GM12873 (cell line): ENCODE results near the gene GALR2.

Source experiments
- TF ChIP-seq, protein P1 (sequence below): IDR thresholded peaks from 2 replicates; pipeline ENCODE4 v1.5.1; 2012; ENCODE audit warnings: low read depth, mild to moderate bottlenecking, moderate library complexity, low read length, control low read depth; ENCODE audit not compliant: insufficient read depth; ENCODE audit errors: missing control alignments

The GALR2 gene, protein sequence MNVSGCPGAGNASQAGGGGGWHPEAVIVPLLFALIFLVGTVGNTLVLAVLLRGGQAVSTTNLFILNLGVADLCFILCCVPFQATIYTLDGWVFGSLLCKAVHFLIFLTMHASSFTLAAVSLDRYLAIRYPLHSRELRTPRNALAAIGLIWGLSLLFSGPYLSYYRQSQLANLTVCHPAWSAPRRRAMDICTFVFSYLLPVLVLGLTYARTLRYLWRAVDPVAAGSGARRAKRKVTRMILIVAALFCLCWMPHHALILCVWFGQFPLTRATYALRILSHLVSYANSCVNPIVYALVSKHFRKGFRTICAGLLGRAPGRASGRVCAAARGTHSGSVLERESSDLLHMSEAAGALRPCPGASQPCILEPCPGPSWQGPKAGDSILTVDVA

DNA sequence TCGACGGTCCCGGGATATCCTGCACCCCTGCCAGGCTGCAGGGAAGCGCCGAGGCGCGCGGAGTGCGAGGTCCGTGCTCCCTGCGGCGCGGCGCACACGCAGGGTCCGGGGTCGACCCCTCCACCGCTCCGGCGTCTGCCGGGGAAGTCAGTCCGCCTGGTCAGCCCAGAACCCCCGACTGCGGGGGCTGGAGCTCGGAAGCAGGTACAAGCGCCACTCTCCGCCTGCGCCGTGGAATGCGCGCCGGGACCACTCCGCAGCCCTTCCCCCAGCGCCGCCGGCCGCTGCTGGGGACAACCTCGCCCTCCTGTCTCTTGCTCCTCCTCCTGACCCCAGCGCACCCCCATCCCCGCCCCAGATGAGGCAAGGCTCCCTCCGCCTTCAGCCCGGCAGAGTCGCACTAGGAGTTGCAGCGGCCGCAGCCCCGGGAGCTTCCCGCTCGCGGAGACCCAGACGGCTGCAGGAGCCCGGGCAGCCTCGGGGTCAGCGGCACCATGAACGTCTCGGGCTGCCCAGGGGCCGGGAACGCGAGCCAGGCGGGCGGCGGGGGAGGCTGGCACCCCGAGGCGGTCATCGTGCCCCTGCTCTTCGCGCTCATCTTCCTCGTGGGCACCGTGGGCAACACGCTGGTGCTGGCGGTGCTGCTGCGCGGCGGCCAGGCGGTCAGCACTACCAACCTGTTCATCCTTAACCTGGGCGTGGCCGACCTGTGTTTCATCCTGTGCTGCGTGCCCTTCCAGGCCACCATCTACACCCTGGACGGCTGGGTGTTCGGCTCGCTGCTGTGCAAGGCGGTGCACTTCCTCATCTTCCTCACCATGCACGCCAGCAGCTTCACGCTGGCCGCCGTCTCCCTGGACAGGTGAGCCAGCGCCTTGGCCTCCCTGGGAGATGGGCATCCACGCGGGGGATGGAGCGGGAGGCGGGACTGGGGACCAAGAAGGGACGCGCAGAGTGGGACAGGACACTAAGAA is at the start of gene GALR2:
Gene GALR2, plus strand, starts transcription at position 392 of the 974 bp plus-strand sequence. Its CDS starts 103 bp downstream, at position 495.
- TF ChIP-seq, protein P1, sequence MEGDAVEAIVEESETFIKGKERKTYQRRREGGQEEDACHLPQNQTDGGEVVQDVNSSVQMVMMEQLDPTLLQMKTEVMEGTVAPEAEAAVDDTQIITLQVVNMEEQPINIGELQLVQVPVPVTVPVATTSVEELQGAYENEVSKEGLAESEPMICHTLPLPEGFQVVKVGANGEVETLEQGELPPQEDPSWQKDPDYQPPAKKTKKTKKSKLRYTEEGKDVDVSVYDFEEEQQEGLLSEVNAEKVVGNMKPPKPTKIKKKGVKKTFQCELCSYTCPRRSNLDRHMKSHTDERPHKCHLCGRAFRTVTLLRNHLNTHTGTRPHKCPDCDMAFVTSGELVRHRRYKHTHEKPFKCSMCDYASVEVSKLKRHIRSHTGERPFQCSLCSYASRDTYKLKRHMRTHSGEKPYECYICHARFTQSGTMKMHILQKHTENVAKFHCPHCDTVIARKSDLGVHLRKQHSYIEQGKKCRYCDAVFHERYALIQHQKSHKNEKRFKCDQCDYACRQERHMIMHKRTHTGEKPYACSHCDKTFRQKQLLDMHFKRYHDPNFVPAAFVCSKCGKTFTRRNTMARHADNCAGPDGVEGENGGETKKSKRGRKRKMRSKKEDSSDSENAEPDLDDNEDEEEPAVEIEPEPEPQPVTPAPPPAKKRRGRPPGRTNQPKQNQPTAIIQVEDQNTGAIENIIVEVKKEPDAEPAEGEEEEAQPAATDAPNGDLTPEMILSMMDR: no peak

DNA sequence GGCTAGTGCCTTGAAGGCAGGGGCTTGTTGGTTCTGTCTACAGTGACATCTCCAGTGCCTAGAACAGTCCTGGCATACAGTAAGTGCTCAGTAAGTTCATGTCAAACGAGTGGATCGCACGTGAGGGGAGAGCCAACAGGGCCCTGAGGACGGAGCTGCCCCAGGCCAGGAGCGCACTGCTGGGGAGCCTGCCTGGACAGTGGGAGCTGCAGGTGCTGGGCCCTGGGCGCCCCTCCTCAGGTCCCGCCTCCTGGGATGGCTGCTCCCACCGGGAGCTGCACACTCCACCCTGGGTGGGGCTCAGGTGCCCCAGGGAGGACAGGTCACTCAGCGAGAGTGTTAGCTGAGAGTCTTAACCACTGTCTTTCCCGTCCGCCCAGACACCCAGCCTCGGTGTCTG is 49.3 kb upstream of the GALR2 start:
- TF ChIP-seq, protein P1: no peak

DNA sequence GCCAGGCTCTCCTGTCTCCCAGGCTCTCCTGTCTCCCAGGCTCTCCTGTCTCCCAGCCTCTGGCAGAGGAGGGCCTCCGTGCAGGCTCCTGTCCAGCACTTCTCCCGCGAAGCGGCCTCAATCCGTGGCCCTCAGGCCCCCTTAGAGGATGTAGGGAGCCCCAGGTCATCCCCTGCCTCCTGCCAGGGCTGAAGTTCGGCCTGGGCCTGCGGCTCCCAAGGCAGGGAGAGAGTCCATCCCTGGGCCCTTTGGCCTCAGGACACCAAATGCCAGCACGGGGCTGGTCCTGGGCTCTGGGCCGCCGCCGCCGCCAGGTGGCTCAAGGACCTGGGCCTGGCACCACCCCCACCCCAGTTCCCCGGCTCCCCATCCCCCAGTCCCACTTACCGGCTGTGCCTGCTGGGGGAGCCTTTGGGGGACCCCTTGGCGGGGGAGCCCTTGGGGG is 47.8 kb upstream of the GALR2 start:
- TF ChIP-seq, protein P1: no peak

DNA sequence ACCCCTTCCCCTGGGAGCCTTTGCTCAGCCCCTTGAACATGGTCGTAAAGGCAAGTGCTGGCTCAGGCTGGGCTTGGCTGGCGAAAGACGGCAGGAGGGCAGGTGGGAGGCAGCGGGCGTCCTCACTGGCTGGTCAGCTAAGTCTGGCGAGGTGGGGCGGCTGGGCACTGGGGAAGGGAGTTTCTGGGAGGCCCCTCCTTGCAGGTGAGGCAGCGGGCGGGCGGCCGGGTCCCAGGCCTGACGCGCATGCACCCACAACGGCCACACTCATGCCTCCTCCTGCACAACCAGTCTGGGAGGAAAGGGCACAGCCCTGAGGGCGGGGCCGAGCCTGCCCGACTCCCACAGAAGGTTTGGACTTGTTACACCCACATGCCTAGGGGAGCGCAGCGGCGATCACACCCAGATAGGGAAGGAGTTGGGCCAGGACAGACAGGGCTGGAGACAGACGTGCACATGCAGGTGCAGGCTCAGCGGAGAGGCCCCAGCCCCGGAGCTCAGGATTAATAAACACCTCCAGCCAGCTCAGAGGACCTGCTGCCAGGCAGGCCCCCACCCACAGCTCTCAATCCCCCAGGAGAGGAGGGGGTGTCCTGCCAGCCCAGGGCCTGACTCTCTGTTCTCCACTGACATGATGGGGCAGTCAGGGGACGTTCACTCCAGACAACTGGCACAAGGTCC is 47.3 kb upstream of the GALR2 start, which contains the start of gene EVPL:
Gene EVPL, minus strand, starts transcription at position 148 of the 681 bp plus-strand sequence. Its CDS starts 108 bp downstream, at position 40.
- TF ChIP-seq, protein P1: no peak

DNA sequence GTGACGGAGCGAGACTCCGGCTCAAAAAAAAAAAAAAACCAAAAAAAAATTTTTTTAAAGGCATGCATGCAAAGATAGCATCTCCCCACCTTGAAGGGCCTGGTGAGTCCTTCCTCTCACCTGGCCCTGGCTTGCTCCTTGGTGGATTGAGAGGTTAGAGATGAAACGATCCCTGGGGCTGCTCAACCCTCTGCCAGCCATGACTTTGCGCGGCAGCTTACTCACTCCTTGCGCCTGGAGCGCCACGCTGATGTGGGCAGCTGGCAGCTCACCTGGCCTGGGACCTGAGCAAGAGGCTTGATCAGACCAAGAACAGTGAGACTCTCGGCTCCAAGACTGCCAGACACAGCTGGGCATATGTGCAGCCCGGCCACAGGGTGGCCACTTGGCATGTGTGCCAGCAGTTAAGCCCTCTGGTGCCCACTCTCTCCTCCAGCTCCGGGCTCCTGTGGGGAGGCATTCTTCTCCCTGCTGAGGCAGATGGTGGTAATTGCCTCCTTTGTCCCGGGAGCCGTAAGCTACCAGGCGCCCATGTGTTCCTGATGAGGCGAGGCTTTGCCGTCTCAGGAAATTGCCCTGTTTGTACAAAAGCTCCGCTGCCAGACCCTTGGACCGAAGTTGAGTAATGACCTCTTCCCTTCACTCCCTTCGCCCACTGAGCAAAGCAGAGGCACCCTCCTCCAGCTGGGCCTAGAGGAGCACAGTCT is 42.4 kb upstream of the GALR2 start:
- TF ChIP-seq, protein P1: peak; percentile 6

DNA sequence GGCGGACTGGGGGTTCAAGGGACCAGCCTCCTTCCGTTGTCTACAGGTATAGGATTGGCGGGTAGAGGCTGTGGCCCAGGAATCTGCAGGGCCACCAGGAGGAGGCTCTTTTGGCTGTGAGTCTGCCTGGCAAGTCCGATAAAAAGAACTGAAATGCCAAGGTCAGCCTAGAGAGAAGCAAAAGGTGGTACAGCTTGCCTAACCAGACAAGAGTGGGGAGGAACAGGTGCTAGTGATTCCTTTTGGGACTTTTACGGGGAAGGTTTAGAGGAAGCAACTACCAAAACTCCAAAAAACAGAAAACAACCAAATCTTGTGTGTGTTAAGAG is 41.8 kb upstream of the GALR2 start:
- TF ChIP-seq, protein P1: no peak
